HG03108 (cell line): ENCODE data around the gene PRCD.
"Not testable (repeated sequence)": the region's sequence is repeated elsewhere in the genome, so short reads cannot be mapped to it uniquely, and the experiment has no call there.

Experiments
- ATAC-seq: cut with Tn5 transposase; IDR thresholded peaks from one replicate; pipeline ENCODE4 v1.9.1; 2021; ENCODE audit warnings: moderate library complexity; ENCODE audit not compliant: unreplicated experiment

The PRCD gene

GRCh38 chr17:76551685-76552084, 11.8 kb downstream of the PRCD start:
- ATAC-seq: no peak

- no peak for ATAC-seq
Observed at GRCh38 chr17:76553178-76553908, 13.5 kb downstream of the PRCD start.

- ATAC-seq: no peak
Observed at GRCh38 chr17:76554131-76554530, 14.3 kb downstream of the PRCD start.

GRCh38 chr17:76556765-76557367, 17.0 kb downstream of the PRCD start:
- peak; percentile 16 for ATAC-seq

GRCh38 chr17:76557368-76558197, 17.7 kb downstream of the PRCD start:
- ATAC-seq: peak; percentile 82

- ATAC-seq: no peak
Observed at GRCh38 chr17:76558198-76559095, 18.6 kb downstream of the PRCD start.

- ATAC-seq: not testable (repeated sequence)
Observed at GRCh38 chr17:76559460-76559859, 19.6 kb downstream of the PRCD start.

- no peak for ATAC-seq
Observed at GRCh38 chr17:76560036-76560876, 20.4 kb downstream of the PRCD start.

- ATAC-seq: no peak
Observed at GRCh38 chr17:76560877-76561221, 21.0 kb downstream of the PRCD start.

- no peak for ATAC-seq
Observed at GRCh38 chr17:76561332-76561731, 21.5 kb downstream of the PRCD start.

- no peak for ATAC-seq
Observed at GRCh38 chr17:76561799-76562268, 22.0 kb downstream of the PRCD start.

- ATAC-seq: no peak
Observed at GRCh38 chr17:76562734-76563148, 22.9 kb downstream of the PRCD start.

GRCh38 chr17:76563359-76563758, 23.5 kb downstream of the PRCD start:
- ATAC-seq: not testable (repeated sequence)

GRCh38 chr17:76564991-76565727, 25.3 kb downstream of the PRCD start:
- ATAC-seq: not testable (repeated sequence)

- ATAC-seq: no peak
Observed at GRCh38 chr17:76565728-76566612, 26.1 kb downstream of the PRCD start.

GRCh38 chr17:76566613-76566943, 26.7 kb downstream of the PRCD start:
- no peak for ATAC-seq

- no peak for ATAC-seq
Observed at GRCh38 chr17:76566988-76567431, 27.2 kb downstream of the PRCD start.
